Muscle of arm (tissue), 12 donors: ENCODE measurements around the gene CCDC138. TPM values are rescaled to one million over a fixed set of nuclear protein-coding genes. Genes with fewer than 3 reads are reported as not detected.

Experiments
- DNase-seq: peaks from one replicate; pipeline ENCODE4 v3.0.0-alpha.2; 2013
- polyA plus RNA-seq, 12 donors: library from polyadenylated mRNA; unstranded; fragments of 120-200 nt; gene quantifications; one replicate each; pipeline ENCODE4 v1.2.1, GENCODE V29; 2013; ENCODE audit not compliant: insufficient read length in 12 of 12

CCDC138 gene
- polyA plus RNA-seq, 12 donors: 3.7 to 9.9 (median 6.1) TPM; not detected in 1

DNA sequence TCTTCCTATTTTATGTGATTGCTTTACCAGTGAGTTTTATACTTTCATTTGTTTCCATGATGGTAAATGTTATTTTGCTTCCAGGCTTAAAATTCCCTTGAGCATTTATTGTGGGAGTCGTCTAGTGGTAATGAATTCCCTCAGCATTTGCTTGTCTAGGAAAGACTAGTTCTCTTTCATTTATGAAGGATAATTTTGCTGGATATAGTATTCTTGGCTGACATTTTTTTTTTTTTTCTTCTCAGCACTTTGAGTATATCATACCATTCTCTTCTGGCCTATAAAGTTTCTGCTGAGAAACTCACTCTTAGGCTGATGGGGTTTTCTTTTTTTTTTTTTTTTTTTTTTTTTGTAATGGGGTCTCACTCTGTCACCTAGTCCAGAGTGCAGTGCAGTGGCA lies 103.3 kb downstream of the CCDC138 start:
- DNase-seq: no peak

DNA sequence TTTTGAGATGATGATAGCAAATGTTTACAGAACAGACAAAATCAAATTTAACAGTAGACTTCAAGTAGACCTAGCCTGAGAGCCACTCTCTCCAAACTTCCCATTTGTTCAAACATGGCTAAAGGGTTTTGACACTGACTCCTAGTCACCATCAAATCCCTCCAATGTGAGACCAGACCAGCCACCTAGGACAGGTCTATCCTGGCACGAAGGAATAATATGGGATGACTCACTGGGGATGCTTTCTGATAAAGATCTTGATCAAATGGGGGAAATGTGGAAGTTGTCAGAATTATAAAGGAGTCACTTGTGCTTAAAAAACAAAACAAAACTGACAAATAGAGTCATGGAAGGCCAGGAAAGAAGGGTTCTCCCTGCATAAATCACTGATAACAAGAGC lies 106.7 kb downstream of the CCDC138 start:
- DNase-seq: no peak

- no peak for DNase-seq
Measured at GRCh38 chr2:108894766-108895165, 108.2 kb downstream of the CCDC138 start.

DNA sequence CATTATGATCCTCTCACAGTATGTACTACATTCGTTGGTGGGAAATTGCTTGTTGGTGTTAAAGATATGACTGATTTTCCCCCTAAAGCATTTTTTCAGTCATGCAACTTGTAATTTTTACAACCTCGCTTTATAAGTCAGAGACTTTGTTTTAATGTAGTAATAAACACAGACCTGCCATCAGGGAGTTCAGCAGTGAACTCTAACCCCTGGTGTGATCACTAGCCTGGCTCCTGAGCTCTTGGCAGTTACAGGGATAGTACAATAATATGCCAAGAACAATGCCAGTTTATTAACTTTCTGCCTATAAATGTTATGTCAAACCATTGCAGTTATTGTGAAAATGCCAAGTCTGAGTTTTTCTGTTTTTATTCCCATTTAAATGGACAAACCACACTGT lies 108.6 kb downstream of the CCDC138 start:
- no peak for DNase-seq

DNA sequence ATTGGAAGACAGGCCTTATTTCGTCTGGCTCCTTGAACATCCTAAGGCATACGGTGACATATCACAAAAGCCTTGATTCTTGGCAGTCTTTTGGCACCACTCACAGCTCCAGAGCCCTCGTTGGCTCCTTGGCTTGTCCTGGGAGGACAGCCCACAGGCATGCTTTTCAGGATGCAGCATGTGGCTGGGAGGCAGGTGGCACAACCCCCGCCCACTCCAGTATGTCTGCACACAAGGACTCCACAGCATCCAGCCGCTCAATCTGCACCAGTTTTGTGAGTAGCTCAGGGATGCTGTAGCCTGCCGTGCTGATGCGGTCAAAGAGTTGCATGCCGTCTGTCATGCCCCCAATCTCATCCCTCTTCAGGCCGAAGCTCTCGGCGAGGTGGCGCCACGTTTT lies 110.2 kb downstream of the CCDC138 start:
- no peak for DNase-seq

DNA sequence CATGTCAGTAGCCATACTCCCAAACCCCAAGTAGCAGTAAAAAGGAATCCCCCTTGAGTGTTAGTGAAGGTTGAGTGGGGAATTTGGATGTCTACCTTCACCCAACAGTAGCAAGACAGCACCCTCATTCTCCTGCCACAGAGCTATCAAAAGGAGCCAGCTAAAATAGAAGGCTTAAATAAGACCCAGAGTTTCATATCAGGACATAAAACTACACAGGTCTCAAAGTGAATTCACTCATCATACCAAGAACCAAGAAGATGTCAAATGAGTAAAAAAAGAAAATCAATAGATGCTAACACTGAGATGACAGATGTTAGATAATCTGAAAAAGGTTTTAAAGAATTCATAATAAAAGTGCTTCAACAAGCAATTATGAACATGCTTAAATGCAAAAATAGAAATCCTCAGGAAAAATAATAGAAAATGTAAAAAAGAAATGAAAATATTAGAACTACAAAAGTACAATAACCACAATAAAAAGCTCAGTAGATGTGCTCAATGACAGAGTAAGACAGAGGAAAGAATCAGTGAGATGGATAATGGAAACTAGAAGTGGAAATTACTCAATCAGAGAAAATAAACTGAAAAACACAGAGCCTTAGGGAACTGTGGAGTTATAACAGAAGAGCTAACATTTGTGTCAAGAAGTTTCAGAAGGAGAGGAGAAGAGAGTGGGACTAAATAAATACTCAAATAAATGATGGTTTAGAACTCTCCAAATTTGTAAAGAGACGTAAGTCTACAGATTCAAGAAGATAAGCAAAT lies 111.9 kb downstream of the CCDC138 start:
- no peak for DNase-seq

GRCh38 chr2:108904680-108905079 lies 118.1 kb downstream of the CCDC138 start:
- DNase-seq: no peak

GRCh38 chr2:108905176-108905575 lies 118.6 kb downstream of the CCDC138 start:
- DNase-seq: no peak

DNA sequence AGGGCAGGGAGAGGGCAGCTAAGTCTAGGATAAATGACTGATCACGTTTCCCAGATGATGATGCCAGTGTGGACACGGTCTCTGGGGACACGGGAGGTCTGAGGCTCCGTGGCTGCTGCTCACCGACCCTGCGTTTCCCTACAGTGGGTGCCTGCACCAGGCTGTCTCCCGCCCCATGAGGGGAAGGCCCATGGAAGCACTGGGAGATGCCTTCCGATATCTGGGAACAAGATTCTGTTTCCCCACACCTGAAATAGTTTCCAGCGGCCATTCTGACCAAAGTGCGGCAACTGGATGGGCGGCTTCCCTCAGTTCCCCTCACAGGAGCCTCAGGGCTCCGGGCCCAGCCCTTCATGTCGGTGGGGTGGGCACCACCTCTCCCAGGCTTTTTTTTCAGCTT lies 119.3 kb downstream of the CCDC138 start:
- no peak for DNase-seq

DNA sequence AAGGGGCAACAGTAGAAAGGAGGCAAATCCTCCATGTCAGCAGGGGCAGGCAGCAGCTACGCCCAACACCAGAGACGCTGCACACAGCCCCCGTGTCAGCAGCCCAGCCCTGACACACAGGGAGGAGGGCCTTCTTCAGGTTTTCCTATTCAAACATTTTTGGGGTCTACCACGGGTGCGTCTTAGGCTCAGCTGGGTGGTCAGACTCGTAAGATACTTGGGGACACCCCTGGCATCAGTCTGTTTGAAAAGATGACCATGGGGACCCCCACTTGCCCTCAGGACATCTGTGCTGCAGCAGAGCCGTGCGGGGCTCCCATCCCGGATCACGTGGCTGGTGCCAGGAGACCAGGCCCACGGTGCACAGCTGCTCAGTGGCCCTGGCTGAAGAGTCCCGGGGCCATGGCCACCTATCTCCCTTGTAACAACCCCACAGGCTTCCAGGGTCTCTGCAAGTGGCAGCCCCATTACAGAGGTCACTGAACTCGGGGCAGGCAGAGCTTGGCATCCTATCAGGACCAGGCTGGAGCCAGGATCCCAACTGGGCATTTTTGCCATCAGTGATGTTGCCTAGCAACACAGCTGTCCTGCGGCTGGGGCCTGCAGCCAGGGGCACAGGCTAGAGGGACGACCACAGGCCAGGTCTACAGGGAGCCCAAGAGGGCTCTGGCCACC lies 120.0 kb downstream of the CCDC138 start:
- no peak for DNase-seq

DNA sequence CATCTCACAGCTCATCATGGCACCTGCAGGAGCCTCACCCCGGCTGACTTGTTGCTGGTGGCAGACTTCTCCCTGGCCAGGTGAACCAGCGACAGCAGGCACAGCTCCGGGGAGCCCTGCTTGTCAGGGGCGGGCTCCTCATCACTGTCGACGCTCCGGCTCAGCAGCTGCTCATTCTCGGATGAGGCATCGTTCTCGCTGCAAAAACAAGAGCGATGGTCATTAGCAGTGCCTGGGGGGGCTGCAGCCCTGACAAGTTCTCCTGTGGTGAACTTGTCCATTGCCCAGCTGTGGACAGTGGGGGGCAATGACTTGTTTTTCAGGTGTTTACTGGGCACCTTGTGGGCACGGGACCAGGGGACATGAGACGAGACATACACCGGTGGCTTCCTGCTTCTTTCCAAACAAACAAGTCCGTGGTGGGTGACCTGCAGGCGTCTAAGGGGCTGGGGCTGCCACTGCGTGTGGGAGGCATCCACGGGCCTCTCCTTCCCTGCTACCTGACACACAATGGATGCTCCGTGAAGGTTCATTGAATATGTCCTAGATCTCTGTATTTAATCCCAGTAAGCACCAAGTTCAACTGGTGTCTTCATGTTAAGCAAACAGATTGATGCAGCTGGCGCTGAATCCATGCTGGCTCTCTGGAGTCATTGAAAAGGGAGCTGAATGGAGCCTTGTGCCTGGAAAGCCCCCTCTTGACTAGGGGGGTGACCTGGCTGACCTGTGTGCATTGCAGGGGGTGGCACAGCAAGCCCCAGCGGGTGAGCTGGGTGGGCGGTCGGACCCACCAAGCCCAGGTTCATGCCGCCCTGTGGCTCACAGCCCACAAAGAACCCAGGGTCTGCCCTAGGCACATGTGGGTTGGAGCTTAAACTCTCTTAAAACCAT lies 121.5 kb downstream of the CCDC138 start:
- no peak for DNase-seq

DNA sequence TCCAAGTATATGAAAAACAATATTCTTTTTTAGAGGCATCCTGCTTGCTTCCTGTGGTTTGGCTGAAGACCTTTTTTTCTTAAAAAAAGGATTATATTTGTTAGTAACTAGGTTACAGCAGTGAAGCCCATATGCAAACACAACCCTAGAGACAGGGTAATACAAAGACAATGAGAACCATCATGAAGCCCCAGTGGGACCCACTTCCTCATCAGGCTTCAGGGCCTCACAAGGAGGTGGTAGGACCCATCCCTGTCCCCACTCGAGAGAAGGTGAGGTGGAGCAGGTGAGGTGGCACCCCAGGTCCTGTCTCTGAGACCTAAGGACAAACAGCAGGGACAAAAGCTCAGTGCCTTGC lies 122.1 kb downstream of the CCDC138 start:
- no peak for DNase-seq

DNA sequence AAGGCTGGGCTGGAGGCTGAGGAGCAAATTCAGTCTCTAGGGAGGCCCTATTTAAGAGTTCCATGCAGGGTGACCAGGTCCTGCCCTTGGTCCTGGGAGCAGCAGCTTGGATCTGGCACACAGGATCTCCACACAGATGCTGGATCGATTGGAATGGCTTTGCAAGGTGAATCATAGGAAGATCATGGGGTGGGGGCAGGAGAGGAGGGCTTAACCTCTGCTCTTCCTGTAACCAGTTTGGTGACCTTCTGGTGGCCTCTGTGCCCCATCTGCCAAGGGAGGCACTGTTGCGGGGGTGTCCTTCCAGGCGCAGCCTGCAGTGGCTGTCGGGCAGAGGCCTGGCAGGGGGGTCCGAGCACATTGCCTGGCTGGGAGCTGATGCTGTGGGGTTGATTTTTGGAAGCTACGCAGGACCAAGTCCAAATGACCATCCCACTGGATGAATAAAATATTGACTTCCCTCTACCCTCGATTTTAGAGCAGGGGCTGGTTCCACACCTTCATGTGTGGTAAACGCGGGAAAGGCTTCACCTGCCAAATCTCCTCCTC lies 122.8 kb downstream of the CCDC138 start:
- DNase-seq: no peak

DNA sequence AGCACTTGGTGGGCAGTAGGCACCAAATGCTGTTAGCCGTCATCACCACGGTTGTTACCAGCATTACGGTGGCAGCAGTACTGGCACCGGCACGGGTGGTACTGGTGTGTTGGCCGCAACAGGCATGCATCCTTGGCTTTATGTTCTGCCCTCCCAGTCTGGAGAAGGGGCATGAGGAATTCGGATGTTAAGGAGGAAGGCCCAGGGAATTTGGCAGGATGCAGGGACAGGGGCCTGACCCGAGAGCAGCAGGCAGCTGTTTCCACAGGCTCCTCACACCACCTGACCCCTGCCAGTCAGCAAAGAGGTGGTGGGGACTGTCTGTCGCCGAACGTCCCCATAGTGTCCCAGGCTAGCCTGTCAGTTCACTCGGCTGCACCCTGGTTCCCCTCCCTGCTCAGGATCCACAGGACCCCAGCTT lies 123.5 kb downstream of the CCDC138 start:
- no peak for DNase-seq

GRCh38 chr2:108910541-108911396 lies 124.2 kb downstream of the CCDC138 start:
- no peak for DNase-seq

DNA sequence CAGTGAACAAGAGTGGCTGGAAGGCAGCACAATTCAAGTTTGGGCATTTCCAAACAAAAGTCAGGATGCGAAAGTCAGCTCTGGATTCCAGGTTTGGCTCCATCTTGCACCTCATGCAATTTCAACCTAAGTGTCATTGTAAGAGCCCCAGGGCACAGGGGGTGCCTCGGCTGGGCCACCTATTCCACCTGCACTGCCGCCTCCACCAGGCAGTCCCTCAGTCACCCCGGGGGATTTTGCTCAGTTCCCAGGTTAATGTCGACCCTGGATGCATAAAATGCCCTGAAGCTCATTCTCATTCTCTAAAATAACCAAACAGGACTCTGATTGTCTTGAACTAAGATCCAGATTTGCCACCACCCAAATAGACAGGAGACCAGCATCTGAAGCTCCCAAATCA lies 124.8 kb downstream of the CCDC138 start:
- no peak for DNase-seq

DNA sequence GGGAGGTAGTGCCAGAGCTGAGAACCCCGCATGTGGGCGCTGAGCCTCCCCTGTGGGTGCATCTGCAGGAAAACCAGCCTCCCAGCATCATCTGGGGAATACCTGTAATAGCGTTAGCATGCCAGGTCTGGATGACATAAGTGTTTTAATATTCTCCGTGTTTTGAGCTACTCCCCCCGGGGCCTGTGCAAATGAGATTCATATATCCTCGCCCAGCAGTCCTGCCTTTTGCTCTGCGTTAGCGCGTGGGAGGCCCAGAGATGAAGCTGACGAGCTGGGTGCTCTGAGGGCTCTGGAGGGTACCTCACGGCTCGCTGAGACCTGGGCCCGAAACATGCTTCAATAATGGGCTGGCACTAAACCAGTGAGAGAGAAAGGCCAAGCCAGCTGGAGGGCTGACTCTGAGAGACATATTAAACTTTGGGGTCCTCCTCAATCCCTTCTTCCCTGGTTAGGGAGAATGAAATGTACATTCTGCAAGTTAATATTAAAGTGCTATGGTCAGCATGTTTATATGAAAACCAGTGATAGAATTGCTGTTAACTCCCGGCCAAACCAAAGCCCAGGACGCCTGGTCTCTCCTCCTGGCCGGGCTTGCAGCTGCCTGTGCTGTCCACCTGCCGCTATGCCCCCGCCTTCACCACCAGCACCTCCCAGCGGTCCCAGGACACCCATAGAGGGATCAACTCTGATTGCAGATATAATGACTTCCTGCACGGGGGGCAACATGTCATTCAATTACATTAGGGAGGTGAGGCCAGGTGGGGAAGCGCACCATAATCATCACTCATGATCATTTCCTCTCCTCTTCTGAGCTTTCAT lies 125.4 kb downstream of the CCDC138 start:
- no peak for DNase-seq

- no peak for DNase-seq
Measured at GRCh38 chr2:108912629-108912902, 126.0 kb downstream of the CCDC138 start.

DNA sequence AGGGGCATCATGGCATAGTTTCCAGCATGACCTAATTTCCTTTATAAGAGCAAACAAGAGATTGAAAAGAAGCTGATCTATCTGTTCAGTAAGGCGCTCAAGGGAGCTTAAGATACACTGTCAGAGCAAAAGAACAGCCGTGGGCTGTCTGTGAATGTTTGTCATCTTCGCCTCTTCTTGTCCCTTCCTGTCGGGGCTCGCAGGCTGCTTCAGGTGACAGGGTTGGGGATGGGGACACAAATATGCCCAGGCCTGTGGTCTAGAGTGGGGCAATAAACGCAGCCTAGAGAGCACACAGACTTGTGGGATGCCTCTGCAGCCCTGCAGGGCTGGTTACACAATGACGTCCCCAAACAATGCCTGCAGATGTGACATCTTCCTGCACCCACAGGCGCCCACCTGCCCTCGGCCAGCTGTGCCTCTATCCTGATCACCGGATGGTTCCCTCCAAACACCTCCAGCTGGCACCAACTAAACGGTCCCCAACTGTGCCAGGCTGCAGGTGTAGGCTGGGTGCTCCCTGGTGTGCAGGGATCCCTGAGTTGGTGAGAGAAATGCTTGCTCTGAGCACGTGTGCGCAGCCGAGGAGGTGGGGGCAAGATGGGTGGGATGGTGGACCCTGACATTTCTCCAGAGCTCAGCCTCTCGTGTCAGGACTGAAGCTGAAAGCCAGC lies 129.7 kb downstream of the CCDC138 start:
- no peak for DNase-seq

DNA sequence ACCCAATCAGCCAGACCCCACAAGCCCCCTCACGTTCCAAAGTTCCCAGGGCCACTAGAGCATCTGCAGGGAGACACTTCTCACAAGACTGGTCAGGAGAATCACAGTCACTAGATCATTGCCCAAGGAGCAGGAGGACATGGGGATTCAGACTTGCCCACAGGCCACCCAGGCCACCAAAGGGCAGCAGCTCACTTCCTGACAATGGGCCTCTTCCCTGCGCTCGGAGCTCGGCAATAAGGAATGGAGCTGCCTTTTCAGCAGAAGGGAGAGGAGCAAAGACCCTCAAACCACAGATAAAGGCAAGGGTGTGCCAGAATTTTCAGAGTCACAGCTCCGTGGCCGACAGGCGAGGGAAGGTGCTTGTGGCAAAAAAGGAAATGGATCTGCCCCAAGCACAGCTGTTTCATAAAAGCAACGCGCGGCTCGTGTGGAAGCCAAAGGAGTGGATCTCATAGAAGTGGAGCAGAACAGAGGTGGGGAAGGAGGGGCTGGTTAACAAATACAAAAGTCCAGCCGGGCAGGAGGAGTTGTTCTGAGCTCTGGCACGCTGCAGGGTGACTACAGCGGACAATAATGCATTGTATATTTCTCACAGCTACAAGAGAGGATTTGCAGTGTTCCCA lies 130.3 kb downstream of the CCDC138 start:
- DNase-seq: no peak
